ENCODE data around the gene MRO.

DNA sequence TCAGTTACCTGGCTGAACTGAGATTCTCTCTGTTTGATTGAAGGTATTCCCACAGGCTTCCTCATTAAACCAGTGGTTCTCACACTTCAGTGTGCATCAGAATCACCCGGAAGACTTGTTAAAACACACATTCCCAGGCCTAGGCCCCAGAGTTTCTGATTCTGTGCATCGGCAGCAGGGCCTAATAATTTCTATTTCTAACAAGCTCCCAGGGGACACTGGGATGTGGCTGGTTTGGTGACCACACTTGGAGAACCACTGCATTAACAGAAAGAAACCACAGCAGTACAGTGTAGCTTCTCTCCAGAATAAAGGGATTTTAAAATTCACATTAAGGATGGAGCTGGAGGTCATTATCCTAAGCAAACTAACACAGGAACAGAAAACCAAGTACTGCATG, 6.5 kb downstream of the MRO start:
- TF ChIP-seq POLR2A (IDR thresholded peaks at IDR 0.05; ENCODE audit: low read depth, low read length) = no peak
- no peak for TF ChIP-seq POLR2AphosphoS5 (IDR thresholded peaks at IDR 0.05; ENCODE audit: low read depth, low read length)
- no peak for TF ChIP-seq TAF1 (IDR thresholded peaks at IDR 0.05; ENCODE audit: borderline replicate concordance, low read depth, low read length)
